ENCODE measurements around the gene PDZRN4. TPM values are rescaled to one million over a fixed set of nuclear protein-coding genes. Genes with fewer than 3 reads are reported as not detected.

The PDZRN4 gene
- polyA plus RNA-seq, 3 donors, result not detected

DNA sequence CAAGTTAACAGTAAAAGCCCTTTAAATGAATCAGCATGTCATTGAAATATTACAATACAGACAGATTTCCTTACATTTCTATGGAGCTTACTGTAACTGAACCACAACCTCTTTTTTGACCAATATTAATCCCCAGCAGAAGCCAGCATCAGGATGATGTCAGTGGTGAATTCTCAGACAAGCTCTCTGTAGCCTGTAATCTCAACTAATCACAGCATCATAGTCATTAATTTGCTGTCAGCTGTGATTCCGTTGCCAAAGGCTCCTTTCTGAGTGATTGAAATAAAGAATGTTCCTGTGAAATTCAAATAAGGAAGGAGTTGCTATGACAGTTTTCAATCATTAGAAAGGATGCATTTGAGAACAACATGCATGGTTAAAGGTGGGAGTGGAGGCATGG lies 323.1 kb downstream of the PDZRN4 start:
- Histone ChIP-seq H3K9ac (ENCODE audit: insufficient read depth, low read length, poor library complexity, severe bottlenecking) (no peak overlapping the region), H3K9me3 (replicated peaks in 1 of 2; ENCODE audit: control insufficient read depth in 1 of 2, insufficient read depth in 1 of 2, low read length in 2 of 2) (no peaks in the 10 kb centered on the region), H4K20me1 (ENCODE audit: insufficient read depth, low read length) (no peaks in the 10 kb centered on the region), H3K27ac (ENCODE audit: low read depth in 1 of 2, low read length in 2 of 2) (no peak overlapping the region), H3K4me1 (ENCODE audit: control insufficient read depth in 1 of 2, insufficient read depth in 2 of 2, low read length in 2 of 2) (no peaks in the 10 kb centered on the region), H3K4me3 (replicated peaks in 1 of 3; ENCODE audit: low read depth in 2 of 3, low read length in 3 of 3) (no peak overlapping the region), H3K79me2 (ENCODE audit: insufficient read depth, low read length) (no peaks in the 10 kb centered on the region), H3K36me3 (replicated peaks in 1 of 2; ENCODE audit: control insufficient read depth in 1 of 2, insufficient read depth in 2 of 2, low read length in 2 of 2) (no peaks in the 10 kb centered on the region), H3K4me2 (replicated peaks; ENCODE audit: extremely low read depth, low read length, poor library complexity, severe bottlenecking) (no peak overlapping the region), H3K27me3 (ENCODE audit: control insufficient read depth in 2 of 2, insufficient read depth in 2 of 2, low read length in 2 of 2) (no peaks in the 10 kb centered on the region), H2AFZ (ENCODE audit: insufficient read depth, low read depth, low read length, poor library complexity, severe bottlenecking) (no peak overlapping the region)
- no peak for DNase-seq
- Mint-ChIP-seq H3K4me3 (no peak overlapping the region), H3K4me1 (peaks cover 9% of the 10 kb centered on the region), H3K27me3 (ENCODE audit: low read depth in 3 of 3) (no peaks in the 10 kb centered on the region), H3K27ac (no peak overlapping the region), H3K9me3 (peaks cover 0 to 3% (median 0%) of the 10 kb centered on the region in 7 donors), H3K36me3 (no peaks in the 10 kb centered on the region)
- no CpG with 5 or more reads among the region's 1 CpG for WGBS (ENCODE audit: insufficient coverage)
- TF ChIP-seq, protein P1, sequence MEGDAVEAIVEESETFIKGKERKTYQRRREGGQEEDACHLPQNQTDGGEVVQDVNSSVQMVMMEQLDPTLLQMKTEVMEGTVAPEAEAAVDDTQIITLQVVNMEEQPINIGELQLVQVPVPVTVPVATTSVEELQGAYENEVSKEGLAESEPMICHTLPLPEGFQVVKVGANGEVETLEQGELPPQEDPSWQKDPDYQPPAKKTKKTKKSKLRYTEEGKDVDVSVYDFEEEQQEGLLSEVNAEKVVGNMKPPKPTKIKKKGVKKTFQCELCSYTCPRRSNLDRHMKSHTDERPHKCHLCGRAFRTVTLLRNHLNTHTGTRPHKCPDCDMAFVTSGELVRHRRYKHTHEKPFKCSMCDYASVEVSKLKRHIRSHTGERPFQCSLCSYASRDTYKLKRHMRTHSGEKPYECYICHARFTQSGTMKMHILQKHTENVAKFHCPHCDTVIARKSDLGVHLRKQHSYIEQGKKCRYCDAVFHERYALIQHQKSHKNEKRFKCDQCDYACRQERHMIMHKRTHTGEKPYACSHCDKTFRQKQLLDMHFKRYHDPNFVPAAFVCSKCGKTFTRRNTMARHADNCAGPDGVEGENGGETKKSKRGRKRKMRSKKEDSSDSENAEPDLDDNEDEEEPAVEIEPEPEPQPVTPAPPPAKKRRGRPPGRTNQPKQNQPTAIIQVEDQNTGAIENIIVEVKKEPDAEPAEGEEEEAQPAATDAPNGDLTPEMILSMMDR (IDR thresholded peaks at IDR 0.05), result no peak
- intact Hi-C loops (cut with micrococcal nuclease), result no loop called here

DNA sequence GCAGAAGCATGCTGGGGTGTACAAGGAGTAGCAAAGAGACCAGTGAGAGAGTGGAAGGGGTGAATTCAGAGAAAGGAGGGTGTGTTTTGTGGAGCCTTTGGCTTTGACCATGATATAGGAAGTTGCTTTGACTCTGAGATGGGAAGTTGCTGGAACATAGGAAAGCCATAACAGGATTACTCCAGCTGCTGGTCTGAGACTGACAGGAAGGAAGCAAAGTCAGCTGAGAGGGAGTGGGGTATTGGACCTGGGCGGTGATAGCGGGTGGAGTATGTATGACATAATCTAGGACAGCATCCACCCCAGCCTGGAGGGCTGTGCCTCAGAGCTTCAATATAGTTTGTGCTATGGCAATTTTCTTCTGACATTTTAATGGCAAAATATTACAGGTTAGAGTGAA lies 324.4 kb downstream of the PDZRN4 start:
- WGBS (ENCODE audit: insufficient coverage), result 36% methylated on average over 2 of the region's 2 CpGs
- TF ChIP-seq, protein P1 (IDR thresholded peaks at IDR 0.05), result no peak
- Histone ChIP-seq H3K4me2 (replicated peaks; ENCODE audit: extremely low read depth, low read length, poor library complexity, severe bottlenecking) (no peak overlapping the region), H3K4me1 (ENCODE audit: control insufficient read depth in 1 of 2, insufficient read depth in 2 of 2, low read length in 2 of 2) (no peaks in the 10 kb centered on the region), H3K36me3 (replicated peaks in 1 of 2; ENCODE audit: control insufficient read depth in 1 of 2, insufficient read depth in 2 of 2, low read length in 2 of 2) (no peaks in the 10 kb centered on the region), H4K20me1 (ENCODE audit: insufficient read depth, low read length) (no peaks in the 10 kb centered on the region), H3K79me2 (ENCODE audit: insufficient read depth, low read length) (no peaks in the 10 kb centered on the region), H3K4me3 (replicated peaks in 1 of 3; ENCODE audit: low read depth in 2 of 3, low read length in 3 of 3) (no peak overlapping the region), H3K27ac (ENCODE audit: low read depth in 1 of 2, low read length in 2 of 2) (no peak overlapping the region), H2AFZ (ENCODE audit: insufficient read depth, low read depth, low read length, poor library complexity, severe bottlenecking) (no peak overlapping the region), H3K9ac (ENCODE audit: insufficient read depth, low read length, poor library complexity, severe bottlenecking) (no peak overlapping the region), H3K9me3 (replicated peaks in 1 of 2; ENCODE audit: control insufficient read depth in 1 of 2, insufficient read depth in 1 of 2, low read length in 2 of 2) (no peaks in the 10 kb centered on the region), H3K27me3 (ENCODE audit: control insufficient read depth in 2 of 2, insufficient read depth in 2 of 2, low read length in 2 of 2) (no peaks in the 10 kb centered on the region)
- H3K27me3 Mint-ChIP-seq (ENCODE audit: low read depth in 3 of 3), result no peaks in the 10 kb centered on the region
- no peak overlapping the region for H3K4me3 Mint-ChIP-seq
- peak overlapping the region in 3 of 7 donors; percentile 2 to 60 (median 3) for H3K27ac Mint-ChIP-seq
- H3K36me3 Mint-ChIP-seq, result no peaks in the 10 kb centered on the region
- H3K4me1 Mint-ChIP-seq, result peaks cover 9% of the 10 kb centered on the region
- DNase-seq, result no peak
- H3K9me3 Mint-ChIP-seq, result peaks cover 0 to 3% (median 0%) of the 10 kb centered on the region in 7 donors
- intact Hi-C loops (cut with micrococcal nuclease), result no loop called here

All from CD14-positive monocyte (primary cell).